Measurements from ENCODE around the gene ADCK1.
"Not testable (repeated sequence)": the region's sequence is repeated elsewhere in the genome, so short reads cannot be mapped to it uniquely, and the experiment has no call there.

The ADCK1 gene

DNA sequence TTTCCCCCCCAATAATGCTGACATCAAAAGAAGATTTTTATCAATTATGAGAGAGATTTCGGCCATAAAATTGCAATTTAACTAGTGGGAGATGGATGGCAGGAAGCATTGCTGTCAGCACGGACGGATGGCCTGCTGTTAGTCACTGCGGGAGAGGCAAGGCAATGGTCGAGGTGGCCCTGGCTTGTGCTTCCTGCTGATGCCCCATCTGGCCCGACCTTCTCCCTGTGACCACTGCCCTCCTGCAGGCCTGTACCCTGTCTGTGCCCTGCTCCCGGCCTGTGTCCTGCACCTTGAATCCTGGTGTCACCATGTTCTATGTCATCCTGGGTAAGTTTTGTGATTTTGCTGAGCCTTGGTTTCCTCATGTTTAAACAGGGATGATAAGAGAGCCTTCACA, 67.6 kb downstream of the ADCK1 start:
- no peak for DNase-seq

GRCh38 chr14:77868552-77869285, 68.8 kb downstream of the ADCK1 start:
- DNase-seq: no peak

- DNase-seq: no peak
Measured at GRCh38 chr14:77869340-77869739, 69.4 kb downstream of the ADCK1 start.

DNA sequence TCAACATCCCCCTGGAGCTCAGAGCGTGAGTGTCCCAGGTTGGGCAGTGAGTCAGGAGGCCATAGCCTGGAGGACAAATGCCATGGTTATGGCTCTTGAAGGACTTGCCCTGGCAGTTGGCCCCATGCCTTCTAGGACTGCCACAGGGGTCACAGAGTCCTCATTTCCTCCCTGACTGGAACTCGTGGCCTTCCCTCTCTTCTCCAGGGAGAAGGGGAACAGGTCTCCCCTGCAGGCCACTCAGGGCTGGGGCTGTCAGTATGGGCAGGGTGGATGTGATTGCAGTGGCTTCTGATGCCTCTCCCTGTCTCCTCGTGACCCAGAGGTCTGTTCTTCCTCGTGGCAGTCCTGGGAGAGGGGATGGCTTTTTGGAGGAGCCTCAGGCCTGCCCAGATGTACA, 70.7 kb downstream of the ADCK1 start:
- no peak for DNase-seq

GRCh38 chr14:77872152-77872551, 72.2 kb downstream of the ADCK1 start:
- no peak for DNase-seq

GRCh38 chr14:77872983-77873382, 73.1 kb downstream of the ADCK1 start:
- DNase-seq: no peak

- DNase-seq: no peak
Measured at GRCh38 chr14:77878783-77879182, 78.9 kb downstream of the ADCK1 start.

GRCh38 chr14:77880056-77880455, 80.1 kb downstream of the ADCK1 start:
- DNase-seq: no peak

- DNase-seq: no peak
Measured at GRCh38 chr14:77882098-77882497, 82.2 kb downstream of the ADCK1 start.

GRCh38 chr14:77882636-77883035, 82.7 kb downstream of the ADCK1 start:
- DNase-seq: no peak

DNA sequence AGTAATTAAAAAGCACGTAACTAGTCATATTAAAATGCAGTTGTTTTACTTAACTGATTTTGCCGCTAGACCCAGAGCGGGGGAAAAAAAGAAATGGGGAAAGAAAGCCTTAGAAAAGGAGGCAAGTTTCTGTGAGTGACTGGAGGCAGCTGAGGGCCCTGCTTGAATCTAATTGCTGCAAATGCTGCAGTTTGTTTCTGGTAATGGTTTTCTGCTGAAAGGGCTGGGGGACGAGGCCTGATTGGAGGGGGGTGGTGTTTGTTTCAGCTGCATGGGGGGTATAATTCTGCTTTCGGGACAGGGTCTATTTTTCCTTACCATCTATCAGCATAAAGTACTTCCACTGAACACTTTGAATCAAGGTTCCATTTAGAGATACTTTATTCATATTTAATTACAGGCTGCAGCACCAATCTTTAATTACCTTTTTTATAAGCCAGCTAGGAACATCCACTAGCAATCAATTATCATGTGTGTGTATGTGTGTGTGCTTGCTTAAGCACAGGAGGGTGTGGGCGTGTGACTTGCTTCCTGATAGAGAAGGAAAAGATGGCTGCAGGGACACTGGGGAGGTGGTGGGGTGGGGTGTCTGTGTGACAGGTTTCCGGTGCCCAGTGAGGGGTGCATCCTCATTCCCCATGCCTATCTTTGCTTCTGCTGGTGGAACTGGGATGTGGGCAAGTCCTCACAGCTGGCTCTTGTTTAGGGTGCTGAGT, 83.4 kb downstream of the ADCK1 start:
- DNase-seq: no peak

- no peak for DNase-seq
Measured at GRCh38 chr14:77883847-77884238, 83.9 kb downstream of the ADCK1 start.

- no peak for DNase-seq
Measured at GRCh38 chr14:77885367-77885766, 85.5 kb downstream of the ADCK1 start.

DNA sequence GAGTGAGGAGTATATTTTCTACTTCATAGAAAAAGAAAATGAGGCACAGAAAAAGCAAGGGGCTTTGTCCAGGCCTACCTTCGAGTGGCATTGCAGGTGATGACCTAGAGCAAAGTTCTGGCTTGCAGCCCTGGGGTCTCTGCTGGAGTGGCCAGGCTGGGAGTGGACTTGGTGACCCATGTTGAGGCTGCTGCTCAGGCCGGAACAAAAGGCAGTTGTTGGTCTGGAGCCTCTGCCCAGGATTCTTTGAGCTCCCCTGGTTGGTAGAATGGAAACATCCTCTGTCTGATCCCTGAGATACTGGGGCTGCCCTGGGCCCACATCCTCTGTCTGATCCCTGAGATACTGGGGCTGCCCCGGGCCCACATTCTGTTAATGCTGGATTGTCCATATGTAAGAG, 86.1 kb downstream of the ADCK1 start:
- DNase-seq: no peak

DNA sequence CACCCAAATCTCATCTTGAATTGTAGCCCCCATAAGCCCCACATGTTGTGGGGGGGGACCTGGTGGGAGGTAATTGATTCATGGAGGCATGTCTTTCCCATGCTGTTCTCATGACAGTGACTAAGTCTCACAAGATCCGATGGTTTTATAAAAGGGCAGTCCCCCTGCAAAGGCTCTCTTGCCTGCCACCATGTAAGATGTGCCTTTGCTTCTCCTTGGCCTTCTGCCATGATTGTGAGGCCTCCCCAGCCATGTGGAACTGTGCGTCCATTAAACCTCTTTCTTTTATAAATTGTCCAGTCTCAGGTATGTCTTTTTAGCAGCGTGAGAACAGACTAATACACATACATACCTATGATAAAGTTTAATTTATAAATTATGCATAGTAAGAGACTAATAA, 89.0 kb downstream of the ADCK1 start:
- not testable (repeated sequence) for DNase-seq

DNA sequence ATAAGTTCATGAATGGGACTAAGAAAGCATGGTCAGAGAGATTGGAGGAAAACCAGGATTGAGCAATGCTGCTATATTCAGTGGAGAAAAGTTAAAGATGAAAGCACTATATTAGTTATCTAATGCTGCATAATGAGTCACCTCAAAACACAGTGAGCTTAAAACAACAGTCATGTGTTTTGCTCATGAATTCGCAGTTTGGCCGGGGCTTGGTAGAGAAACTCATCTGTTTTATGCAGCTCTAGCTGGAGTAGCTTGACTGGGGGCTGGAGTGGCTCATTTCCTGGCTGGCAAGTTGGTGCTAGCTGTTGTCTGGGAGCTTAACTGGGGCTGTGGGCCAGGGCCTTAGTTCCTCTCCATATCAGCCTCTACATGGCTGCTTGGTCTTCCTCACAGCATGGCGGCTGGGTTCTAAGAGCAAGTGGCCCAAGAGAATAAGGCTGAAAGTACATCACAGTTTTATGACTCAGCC, 90.1 kb downstream of the ADCK1 start:
- no peak for DNase-seq

GRCh38 chr14:77890873-77891272, 91.0 kb downstream of the ADCK1 start:
- no peak for DNase-seq

DNA sequence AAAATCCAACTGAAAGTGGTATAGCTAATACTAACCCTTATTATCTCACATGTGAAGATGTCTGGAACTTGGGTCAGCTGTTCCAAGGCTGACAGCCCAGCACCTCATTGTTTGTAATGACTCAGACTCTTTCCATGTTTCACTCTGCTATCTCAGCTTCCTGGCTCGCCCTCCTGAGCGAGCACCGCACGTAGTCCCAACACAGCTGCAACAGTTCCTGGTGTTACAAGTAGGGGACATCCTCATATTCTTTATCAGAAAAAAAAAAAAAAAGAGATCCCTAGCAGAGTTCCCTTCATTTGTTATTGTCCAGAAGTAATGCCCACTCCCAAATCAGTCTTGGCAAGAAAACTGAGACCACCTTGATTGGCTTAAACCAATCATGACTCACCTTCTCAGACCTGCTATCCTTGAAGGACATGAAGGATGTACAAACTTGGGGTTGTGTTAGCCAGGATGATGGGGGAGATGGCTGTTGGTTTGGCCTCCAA, 92.5 kb downstream of the ADCK1 start:
- no peak for DNase-seq

DNA sequence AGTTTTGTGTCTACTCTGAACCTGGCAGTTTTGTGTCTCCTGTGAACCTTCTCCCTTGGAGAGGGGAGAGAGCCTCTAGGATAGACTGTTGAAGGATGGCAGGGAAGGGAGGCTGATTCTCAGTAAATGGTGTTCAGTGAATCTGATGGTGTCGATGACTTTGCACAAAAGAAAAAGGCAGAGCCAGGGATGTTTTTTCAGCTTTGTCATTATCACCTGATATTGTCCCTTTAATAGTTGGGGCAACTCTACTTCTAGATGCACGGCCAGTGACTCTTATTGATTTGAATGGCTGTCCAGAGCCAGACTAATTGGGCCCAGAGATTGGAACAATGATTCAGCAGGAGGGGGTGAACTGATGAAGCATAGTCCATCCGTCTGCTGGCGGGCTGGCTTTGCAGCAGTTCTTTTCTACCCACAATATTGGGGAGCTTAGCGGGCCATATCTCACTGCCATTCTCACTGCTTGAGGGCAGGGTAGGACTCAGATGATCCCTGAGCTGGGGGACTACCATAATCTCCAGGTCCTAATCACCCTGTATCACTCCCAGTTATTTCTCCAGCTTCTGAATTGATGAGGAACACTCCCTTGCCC, 93.1 kb downstream of the ADCK1 start:
- DNase-seq: no peak

- DNase-seq: no peak
Measured at GRCh38 chr14:77897374-77897773, 97.5 kb downstream of the ADCK1 start.

DNA sequence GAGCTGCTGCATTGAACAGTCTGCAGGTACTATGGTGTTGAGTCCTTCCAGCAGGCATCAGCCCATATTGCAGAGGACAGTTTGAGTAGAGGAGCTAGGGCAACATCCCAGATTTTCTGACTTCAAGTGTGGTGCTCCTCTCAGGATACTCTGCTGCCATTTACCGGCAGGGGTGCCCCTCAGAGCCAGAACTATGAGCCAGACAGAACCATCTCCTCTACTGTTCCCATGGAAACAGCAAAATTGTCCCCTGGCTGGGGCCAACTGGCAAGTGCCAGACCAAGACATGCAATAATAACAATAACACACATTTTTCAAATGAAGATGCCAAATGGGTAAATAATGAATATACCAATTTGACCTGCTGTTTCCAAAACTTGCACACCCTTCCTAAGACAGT, 102.9 kb downstream of the ADCK1 start:
- DNase-seq: no peak

DNA sequence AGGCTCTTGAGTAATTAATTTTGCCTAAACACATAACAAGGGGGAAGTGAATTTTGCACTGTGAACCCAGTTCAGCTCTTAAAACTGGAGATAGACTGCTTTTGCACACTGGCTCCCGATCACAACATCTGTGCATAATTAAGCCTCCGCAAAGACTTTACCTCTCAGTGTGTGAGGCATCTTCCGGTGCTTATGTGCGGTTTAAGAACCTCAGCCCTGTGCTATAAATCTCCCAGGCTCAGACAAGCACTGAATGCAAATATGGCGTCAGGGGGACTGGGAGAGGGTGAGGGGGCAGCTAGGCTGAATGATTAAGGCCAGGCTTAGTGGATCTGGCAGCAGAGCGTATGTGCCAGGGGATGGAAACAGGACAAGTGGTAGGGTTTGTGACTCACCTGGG, 103.3 kb downstream of the ADCK1 start:
- DNase-seq: no peak

- DNase-seq: no peak
Measured at GRCh38 chr14:77903937-77904617, 104.2 kb downstream of the ADCK1 start.
